HuH-7.5 (cell line): ENCODE data around the gene AACS.

Source experiments
- DNase-seq: peaks from one replicate; pipeline ENCODE4 v3.0.0; 2011; ENCODE audit warnings: low spot score

AACS gene

GRCh38 chr12:125152463-125152862 is 87.2 kb downstream of the AACS start:
- DNase-seq: no peak

GRCh38 chr12:125155366-125155765 is 90.1 kb downstream of the AACS start:
- DNase-seq: no peak

GRCh38 chr12:125157177-125157576 is 91.9 kb downstream of the AACS start:
- DNase-seq: no peak

- DNase-seq: no peak
Measured at GRCh38 chr12:125159702-125160101, 94.5 kb downstream of the AACS start.

- DNase-seq: no peak
Measured at GRCh38 chr12:125160281-125160955, 95.2 kb downstream of the AACS start.

DNA sequence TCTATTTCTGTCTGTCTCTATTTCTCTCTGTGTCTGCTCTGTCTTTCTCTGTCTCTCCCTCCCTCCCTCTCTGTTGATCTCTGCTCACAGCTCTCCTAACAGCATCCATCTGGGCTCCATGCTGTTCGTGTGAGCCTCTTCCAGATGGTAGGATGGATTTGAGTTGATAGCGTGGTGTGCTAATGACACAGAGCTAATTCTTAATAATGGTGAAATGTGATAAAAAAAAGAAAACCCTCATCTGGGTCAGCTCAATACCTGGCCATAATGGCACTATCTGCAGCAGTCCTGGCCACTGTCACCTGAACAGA is 96.4 kb downstream of the AACS start:
- no peak for DNase-seq

GRCh38 chr12:125162489-125163028 is 97.3 kb downstream of the AACS start:
- no peak for DNase-seq

DNA sequence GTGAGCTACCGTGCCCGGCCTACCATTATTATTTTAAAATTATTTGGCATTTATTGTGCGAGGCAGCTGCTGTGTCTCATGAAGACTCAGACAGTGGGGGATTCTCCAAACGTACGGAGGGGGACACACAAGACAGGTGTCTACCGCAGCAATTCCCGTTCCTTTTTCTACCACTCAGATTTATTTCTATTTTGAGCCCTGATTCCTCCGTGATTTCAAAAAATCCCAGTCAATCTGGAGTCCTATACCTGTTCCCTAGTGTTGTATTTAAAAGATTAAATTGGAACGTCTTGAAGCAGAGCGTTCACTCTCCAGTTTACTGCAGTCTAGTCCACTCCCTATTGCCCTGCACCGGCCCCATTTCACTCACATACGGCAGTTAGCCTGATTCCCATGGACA is 97.9 kb downstream of the AACS start:
- DNase-seq: no peak

DNA sequence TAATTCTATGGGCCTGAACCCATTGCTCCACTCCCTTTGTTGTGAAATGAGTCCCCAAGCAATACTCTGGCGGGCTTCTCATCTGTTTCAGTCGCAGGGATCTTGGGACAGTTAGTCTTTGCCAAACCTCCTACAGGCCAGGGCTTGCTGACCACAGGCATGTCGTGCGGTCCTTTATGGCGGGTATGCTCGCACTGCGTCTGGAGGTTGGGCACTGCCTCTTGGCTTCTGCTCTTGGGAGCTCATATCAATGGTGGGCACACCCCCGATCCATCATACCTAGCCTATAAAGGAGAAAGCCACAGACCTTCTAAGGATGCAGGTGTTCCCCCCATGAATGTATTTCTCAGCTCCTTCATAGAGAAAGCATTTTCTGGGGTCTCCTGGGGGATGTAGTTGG is 99.3 kb downstream of the AACS start:
- DNase-seq: no peak

- no peak for DNase-seq
Measured at GRCh38 chr12:125166041-125166440, 100.8 kb downstream of the AACS start.

GRCh38 chr12:125167658-125168057 is 102.4 kb downstream of the AACS start:
- DNase-seq: no peak

GRCh38 chr12:125169451-125169850 is 104.2 kb downstream of the AACS start:
- DNase-seq: no peak

DNA sequence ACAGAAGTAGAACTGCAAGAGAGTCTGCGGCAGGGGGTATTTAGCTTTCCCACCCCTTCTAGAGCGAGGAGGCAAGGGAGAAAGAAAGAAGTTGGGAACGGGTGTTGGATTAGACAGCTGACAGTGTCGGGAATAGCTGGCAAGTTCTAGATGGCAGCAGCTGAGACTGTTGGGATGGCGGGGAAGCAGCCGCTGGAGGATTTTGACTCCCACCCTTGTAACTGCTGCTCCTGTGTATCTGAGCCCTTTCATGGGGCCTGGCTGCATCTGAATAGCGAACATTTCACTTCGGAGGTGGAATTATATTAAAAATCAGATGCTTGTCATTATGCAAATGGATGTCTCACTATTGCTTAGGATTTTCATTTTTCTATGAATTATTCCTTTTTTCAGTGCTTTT is 104.6 kb downstream of the AACS start:
- DNase-seq: no peak

- DNase-seq: no peak
Measured at GRCh38 chr12:125171267-125171666, 106.0 kb downstream of the AACS start.

DNA sequence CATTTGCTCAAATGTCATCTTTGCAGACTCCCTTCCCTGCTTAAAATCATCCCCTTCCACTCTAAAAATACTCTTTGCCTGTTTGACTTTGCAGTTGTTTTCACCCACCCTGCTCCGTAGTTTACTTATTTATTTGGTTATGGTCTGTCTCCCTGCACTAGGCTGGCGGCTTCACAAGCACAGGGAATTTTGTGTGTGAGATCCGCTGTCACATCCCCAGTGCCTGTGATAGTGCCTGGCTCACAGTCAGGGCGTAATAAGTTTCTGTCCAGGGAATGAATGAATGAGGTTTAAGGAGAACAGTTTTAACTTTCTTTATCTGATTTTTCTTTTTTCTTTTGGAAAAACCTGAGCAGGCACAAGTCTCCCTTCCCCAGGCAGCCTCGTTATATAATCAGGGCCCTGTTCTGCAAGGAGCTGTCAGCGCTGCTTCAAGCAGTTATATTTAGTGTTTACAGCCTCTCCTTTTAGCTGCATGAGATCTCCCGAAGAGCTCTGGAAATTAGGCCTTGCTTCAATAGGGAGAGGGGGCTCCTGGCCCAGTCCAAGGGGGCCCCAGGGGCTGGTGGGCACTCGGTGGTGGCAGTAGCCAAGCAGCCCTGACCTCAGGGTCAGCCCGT is 107.1 kb downstream of the AACS start:
- DNase-seq: no peak

DNA sequence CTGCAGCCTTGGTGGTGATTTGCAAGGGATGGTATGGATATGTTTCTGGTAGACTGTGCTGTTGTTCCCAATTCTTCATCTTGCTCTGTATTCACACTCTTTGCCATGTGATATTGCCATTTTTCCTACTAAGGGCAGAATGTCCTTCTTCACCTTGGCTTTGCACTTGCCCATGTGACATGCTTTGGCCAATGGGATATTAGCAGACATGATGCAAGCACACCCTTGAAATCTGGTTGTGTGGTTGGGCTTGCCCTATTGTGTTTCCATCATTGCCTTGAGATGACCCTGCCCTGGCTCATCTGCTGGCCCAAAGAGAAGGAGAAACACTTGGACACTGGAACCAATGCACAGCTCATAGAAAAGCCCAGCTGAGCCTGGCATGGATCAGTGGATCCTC is 110.3 kb downstream of the AACS start:
- DNase-seq: no peak

DNA sequence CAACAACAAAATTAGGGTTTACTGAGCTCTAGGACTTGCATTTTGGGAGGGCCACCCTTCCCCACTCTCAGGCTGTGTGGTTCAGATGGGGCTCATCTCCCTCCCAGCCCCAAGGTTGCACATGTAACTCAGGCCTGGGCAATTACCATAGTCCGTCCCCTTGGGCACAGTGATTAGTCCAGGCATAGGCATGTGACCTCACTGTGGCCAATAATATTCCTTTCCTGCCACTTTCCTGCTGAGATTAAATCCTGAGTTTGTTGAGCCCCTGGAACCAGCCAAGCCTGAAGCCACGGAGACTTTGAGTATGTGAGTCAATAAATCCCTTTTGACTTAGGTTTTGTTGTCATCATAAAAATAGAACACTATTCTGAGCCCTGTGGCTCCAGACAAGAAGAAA is 113.0 kb downstream of the AACS start:
- no peak for DNase-seq

- DNase-seq: no peak
Measured at GRCh38 chr12:125180144-125180543, 114.9 kb downstream of the AACS start.

DNA sequence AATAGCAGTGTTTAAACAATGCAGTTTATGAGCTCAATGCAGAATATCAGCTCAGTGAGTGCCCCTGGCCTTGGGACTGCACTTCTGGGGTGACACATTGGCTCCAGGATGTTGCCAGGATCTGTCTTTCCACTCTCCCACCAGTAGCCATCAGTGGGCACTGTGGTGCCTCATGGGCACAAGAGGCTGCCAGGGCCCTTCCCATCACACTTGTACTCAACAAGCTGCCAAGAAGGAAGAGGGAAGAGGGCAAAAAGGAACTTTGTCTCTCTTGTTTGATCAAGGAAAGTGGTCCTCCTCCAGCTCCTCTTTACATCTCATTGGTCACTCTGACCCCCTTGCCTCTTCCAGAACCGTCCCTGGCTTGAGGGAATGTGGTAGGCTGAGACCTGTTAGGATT is 115.9 kb downstream of the AACS start:
- DNase-seq: no peak

DNA sequence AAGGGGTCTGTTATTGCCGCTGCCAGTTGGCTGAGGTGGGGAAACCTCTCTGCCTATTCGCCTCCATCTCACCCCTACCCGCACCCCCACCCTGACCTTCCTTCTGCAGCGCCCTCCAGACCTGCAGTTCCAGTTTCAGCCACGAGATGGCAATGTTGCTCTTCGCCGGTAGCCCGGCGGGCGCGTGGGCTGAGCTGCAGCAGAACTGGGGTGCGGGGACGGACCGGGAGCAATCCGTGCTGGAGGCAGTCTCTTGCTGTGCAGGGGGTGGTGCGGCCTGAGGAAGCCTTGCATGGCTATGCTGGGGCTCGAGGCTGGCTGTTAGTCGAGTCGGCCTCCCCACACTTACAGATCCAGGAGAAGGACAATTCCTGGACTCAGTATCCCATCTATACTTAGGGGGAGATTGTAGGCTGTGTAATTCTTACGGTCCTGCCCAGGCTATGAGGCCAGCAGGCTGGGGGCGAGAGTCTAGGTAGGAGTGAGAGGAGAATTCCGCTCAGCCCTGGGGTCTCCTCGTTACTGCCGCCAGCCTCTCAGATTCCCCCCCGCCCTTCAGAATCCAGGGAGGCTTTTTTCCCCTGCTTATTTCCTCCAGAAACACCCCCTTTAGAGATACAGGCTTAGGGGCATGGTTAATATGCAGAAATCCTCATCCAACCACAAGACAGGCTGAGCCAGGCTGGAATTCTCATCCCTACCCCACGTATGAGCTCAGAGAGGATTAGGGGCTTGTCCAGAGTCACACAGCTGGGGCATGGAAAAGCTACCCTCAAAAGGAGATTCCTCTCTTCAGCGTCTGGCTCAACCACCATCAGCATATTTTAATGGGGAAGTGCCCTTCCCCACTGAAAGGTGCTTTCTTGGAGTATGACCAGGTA is 118.2 kb downstream of the AACS start:
- peak; percentile 91 for DNase-seq

DNA sequence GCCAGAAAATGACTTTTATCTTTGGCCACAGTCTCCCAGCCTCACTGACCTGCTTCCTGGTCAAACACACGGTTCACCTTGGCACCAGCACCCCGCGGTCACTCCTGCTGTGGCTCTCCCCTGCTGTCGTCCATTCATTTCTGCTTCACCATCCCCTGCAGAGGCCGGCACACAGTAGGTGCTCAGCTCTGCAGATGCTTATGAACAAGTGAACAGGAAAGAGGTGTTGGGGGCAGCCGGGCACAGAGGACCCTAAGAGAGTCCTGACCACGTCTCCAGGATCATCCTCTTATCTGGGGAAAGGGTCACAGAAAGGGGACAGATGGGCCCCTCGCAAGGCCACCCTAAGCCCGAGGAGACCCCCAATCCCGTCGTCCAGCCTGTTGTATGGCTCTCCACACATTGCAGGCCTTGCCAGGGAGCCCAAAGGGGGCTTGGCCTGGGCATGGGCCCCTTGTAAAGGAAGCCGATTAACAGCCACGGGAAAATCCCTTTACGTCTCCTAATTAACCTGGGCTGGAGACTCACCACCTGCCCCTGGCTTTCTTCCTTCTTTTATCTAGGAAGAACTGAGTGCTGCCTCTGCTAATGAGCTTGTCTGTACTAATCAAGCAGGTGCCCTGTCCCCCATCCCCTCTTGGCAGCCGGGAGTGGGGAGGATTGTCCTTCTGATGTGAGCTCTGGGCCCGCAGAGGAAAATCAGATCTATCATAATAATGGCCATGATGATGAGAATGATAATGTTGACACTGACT is 119.2 kb downstream of the AACS start:
- DNase-seq: no peak

DNA sequence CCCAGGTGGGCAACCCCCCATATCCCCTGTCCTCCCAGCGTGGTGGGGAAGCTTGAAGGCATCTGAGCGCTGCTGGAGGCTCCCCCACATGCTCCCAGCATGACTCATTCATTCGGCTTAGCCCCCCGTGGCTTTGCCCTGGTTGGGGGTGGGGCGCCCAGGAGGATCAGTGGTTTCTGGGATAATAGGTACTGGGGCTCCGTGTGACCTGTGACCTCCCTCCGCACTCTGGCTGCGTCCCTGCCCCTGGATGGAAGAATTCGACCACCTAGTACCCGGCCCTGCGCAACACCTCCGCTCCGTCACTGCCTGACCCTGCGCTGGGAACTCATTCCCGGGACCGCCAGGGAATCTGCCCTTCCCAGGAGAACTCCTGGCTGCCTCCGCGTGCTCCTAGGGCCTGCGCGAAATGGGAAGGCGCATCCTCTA is 120.1 kb downstream of the AACS start:
- DNase-seq: no peak
